Dedifferentiated amniotic fluid mesenchymal stem cell (primary cell): ENCODE results near the gene BOD1L1.
"Not testable (repeated sequence)": the region's sequence is repeated elsewhere in the genome, so short reads cannot be mapped to it uniquely, and the experiment has no call there.

Source experiments
- DNase-seq: peaks from one replicate; pipeline ENCODE4 v3.0.0-alpha.2; 2016; ENCODE audit errors: extremely low spot score

BOD1L1 gene

GRCh38 chr4:13618212-13618806 is 9.2 kb downstream of the BOD1L1 start:
- no peak for DNase-seq

GRCh38 chr4:13617801-13618200 is 9.7 kb downstream of the BOD1L1 start:
- DNase-seq: no peak

- DNase-seq: no peak
Measured at GRCh38 chr4:13616597-13616996, 10.9 kb downstream of the BOD1L1 start.

DNA sequence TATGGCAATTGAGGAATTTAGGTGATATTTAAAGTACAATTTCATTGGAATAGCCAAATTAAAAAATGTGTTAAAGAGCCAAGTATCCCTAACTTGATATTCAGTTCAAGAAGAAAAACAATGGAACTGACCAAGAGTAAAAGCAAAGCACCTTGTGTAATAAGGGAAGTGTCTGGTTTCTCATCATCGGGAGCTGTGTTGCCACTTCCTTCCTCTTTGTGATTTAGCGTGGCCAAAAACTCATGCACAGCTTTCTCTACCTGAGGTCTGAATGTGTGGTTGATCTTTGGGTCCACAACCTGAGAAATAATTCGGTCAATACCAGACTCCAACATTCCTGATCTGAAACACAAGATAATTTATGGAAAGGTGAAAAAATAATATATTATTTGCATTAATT is 12.4 kb downstream of the BOD1L1 start:
- DNase-seq: no peak

DNA sequence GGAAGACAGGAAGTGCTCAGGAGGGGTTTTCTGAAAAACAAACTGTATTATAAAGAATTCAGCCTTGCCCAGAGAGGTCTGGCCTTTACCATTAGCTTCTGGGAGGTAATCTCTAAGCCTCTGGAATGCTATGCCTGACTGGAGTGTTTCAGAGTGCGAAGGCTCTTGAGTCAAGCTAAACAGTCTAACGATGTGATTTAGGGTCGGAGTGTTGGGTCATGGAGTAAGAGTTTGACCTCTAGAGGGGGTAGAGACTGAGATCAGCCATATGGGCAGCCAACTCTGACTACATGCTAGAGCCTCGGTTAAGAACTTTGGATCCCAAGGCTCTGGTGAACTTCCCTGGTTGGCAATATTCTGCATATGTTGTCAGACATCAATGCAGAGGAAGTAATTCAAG is 15.0 kb downstream of the BOD1L1 start:
- no peak for DNase-seq

DNA sequence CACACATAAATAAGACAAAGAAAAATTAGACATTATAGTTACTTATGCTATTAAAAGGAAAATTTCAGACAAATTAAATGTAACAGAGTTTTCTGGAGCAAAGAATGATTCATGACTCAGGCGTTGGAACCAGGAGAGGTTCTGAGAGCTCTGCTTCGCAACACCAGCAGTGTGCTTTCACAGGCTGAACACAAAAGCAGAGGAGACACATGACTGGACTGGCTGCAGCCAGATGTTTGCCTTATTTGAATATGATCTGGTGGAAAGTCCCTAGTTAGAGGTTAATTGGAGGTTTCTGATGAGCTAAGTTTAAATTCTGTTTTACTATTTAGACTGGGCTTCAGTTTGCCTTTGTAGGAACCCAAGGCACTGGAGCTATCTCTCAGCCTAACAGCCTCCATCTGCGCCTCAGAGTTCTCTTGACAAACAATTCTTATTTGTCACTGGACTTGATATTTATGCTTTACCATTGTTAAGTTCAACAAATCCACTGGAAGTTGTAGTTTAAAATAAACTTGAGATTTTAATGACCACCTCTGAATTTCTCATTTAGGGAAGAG is 16.2 kb downstream of the BOD1L1 start:
- no peak for DNase-seq

GRCh38 chr4:13605330-13605729 is 22.2 kb downstream of the BOD1L1 start:
- no peak for DNase-seq

DNA sequence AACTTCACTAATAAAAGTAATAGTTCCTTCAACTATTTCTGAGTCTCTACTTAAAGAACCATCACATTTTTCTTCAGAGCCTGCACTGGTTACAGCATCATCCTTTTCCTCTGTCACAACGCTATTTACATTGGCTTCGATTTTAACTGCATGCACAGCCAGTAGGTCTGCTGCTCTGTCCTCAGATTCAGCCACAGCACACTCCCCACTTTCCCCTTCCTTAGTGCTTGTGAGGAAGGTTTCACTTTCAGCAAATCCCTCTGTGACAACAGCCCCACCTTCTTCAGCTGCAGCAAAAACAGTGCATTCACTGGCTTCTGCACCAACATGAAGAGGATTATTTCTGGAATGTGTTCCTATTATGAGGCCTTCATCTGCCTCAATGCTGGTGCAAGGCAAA is 25.7 kb downstream of the BOD1L1 start:
- DNase-seq: no peak

- no peak for DNase-seq
Measured at GRCh38 chr4:13601048-13601447, 26.5 kb downstream of the BOD1L1 start.

- DNase-seq: no peak
Measured at GRCh38 chr4:13599159-13599558, 28.4 kb downstream of the BOD1L1 start.

GRCh38 chr4:13597604-13598003 is 29.9 kb downstream of the BOD1L1 start:
- no peak for DNase-seq

DNA sequence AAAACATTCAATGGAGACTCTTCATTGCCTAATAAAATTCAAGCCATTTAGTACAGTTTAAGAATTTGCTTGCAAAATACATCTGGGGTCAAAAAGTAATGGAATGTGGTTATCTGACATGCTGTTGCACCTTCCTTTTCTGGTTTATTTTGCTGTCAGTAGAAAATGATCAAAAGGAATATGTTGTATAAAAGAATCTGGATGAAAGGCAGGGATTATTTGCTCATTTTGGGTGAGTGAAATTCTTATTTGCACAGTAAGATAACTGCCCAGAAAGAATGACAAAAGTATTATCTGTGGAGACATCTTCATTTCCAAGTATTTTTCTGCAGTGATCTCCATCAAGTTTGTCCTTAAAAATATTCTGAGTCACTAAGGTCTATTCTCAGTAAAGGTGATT is 30.4 kb downstream of the BOD1L1 start:
- DNase-seq: no peak

DNA sequence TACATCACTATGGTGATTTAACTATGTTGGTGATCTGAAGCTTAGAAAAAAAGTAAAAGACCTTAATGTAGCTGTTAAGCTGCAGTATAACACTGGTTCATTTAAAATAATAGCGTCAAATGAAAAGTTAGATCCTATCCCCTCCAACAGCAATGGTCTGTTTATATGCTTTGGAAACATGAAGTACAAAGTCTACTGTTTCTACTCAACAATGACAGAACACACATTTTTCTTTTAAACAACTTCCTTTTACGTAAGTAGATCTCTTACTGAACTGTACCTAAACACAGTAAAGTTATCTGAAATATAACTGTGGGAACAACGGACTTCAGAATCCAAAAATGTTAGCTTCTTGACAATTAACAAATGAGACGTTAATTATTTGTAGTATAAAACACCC is 35.3 kb downstream of the BOD1L1 start:
- no peak for DNase-seq

- DNase-seq: no peak
Measured at GRCh38 chr4:13590766-13591165, 36.8 kb downstream of the BOD1L1 start.

DNA sequence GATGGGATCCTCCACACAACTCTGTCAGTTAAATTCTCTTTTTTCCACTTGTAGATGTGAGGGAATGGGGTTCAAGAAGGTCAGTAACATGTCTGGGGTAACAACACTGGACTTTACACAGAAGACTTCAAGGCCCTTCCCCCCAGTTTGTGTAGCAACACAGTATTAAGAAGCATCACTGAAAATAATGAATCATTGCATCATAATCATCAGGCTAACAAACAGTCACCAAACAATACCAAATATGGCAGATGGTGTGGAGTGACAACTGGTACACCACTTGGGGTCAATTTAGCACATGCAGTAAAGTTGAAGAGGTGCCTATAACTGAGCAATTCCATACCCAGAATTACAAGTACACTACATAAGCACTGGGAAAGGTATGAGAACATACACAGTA is 38.6 kb downstream of the BOD1L1 start:
- no peak for DNase-seq

- DNase-seq: no peak
Measured at GRCh38 chr4:13584481-13584880, 43.0 kb downstream of the BOD1L1 start.

DNA sequence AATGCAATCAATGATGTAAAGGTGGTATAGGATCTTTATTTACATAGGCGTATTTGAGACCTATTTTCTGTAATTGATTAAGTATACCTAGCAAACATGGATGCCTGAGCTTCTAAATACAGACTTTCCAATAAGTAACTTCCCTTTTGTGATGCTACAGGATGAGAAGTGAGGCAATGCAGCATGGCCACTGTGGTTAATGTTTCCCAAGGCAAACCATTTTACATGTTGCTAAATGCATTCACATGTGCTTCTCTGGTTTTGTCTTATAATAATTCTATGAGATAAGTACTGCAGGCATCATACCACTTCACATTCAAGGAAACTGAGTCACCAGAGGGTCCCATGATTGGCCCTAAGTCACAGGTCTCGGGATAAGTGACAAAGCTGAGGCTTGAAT is 47.5 kb downstream of the BOD1L1 start:
- no peak for DNase-seq

DNA sequence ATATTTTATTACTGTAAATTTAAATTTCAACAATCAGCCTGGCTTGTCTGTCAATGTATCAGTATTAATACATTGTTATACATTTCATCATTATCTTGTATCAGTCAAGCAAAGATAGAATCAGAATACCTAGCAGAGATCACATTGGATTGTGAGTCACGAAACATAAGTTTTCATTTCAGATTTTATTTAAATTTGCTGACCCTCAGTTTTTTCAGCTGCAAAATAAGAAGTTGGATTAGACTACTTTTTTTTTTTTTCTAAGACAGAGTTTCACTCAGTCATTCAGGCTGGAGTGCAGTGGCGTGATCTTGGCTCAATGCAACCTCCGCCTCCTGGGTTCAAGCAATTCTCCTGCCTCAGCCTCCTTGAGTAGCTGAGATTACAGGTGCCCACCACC is 49.9 kb downstream of the BOD1L1 start:
- no peak for DNase-seq

DNA sequence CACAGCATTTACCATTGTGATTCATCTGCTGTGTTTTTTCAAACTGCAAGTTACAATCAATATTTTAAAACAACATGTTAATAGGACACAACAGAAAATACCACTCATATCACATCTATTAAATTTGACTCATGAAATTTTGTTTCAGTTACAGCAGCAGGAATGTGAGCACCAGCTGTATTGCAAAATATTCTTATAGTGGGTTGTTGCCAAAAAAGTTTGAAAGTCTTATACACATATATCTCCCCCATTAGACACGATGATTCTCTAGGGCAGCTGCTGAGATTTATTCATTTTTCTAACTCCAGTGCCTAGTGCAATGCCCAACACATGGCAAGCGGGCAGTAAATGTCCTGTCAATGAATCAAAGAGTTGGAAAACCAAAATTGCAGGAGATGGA is 56.6 kb downstream of the BOD1L1 start:
- no peak for DNase-seq

DNA sequence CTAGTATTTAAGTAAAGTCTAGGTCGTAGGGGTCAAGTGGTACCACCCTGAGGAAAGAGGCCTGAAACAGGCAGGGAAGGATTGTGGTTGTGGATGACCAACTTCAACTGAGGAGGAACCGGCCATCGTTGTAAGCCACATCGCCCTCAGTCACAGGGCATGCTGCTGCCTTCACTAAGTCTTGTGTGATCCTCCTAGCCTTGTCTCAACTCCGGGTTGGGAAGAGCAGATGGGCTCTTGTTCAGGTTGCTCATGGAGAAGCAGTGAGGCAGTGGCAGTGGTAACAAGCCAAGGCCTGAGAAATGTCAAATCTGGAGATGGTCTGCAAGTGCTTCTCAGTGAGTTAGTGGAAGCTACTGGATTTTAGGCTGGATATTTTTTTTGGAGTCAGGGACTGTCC is 60.4 kb downstream of the BOD1L1 start:
- DNase-seq: no peak

GRCh38 chr4:13562876-13563275 is 64.6 kb downstream of the BOD1L1 start:
- no peak for DNase-seq

DNA sequence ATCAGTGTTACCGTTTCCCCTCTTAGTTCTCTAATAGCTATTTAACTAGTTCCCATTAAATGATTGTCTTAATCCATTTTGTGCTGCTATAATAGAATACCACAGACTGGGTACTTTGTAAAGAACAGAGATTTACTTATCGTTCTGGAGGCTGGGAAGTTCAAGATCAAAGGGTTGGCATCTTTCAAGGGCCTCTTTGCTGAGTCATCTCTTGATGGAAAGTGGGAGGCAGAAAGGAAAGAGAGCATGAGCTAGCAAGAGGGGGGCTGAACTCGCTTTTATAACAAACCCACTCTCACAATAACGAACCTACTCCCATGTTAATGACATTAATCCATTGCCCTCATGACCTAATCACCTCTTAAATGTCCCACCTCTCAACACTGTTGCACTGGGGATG is 65.9 kb downstream of the BOD1L1 start:
- no peak for DNase-seq

- not testable (repeated sequence) for DNase-seq
Measured at GRCh38 chr4:13560111-13560510, 67.4 kb downstream of the BOD1L1 start.

GRCh38 chr4:13559413-13559812 is 68.1 kb downstream of the BOD1L1 start:
- DNase-seq: no peak
